Vagina (tissue), 2 donors: ENCODE measurements around the gene EPOP. TPM values are rescaled to one million over a fixed set of nuclear protein-coding genes. Genes with fewer than 3 reads are reported as not detected.

Source experiments
- DNase-seq, 2 donors: peaks; one replicate each; pipeline ENCODE4 v3.0.0-alpha.2; 2017; ENCODE audit errors: extremely low spot score in 2 of 2
- H3K27ac ChIP-seq: fragments of 200-600 bp; sonication (generic); one replicate; pipeline ENCODE4 v1.5.1; 2019
- H3K27me3 ChIP-seq: fragments of 200-600 bp; sonication (generic); one replicate; pipeline ENCODE4 v1.5.1; 2019
- H3K36me3 ChIP-seq, 2 donors: fragments of 200-600 bp; sonication (generic); one replicate each; pipeline ENCODE4 v1.5.1; 2017 to 2019
- H3K4me1 ChIP-seq: fragments of 200-600 bp; sonication (generic); one replicate; pipeline ENCODE4 v1.5.1; 2019
- H3K4me3 ChIP-seq, 2 donors: fragments of 200-600 bp; sonication (generic); 1 replicate in 1 of 2; 2 replicates in 1 of 2; pipeline ENCODE4 v1.5.1; 2016 to 2019
- H3K9me3 ChIP-seq: fragments of 200-600 bp; sonication (generic); one replicate; pipeline ENCODE4 v1.5.1; 2019
- POLR2A ChIP-seq, 2 donors: fragments of 450-650 bp; IDR thresholded peaks; one replicate each; pipeline ENCODE4 v1.6.1; 2017; ENCODE audit warnings: antibody characterized with exemption in 2 of 2, mild to moderate bottlenecking in 2 of 2, moderate library complexity in 2 of 2
- POLR2AphosphoS5 ChIP-seq, 2 donors: sonication (generic); formaldehyde crosslinking; IDR thresholded peaks; one replicate each; pipeline ENCODE4 v1.9.0; 2017; ENCODE audit warnings: antibody characterized with exemption in 2 of 2, mild to moderate bottlenecking in 2 of 2, low read depth in 1 of 2; ENCODE audit not compliant: insufficient read depth in 1 of 2
- intact Hi-C: fragments of 100-400 bp; cut with DNase I; formaldehyde crosslinking; loops from one replicate; pipeline ENCODE4 v1.15.1; 2023
- total RNA-seq: library from RNA; depleted of rRNA; stranded (reverse); fragments of >200 nt; gene quantifications from one replicate; pipeline ENCODE4 v1.2.3, GENCODE V29; 2016
- TF ChIP-seq, protein P1 (sequence below), 3 experiments: fragments of 450-650 bp in 2 of 3; fragments of 200-600 bp in 1 of 3; sonication (generic) in 1 of 3; IDR thresholded peaks; one replicate each; pipeline ENCODE4 v1.5.1; 2017 to 2019; ENCODE audit warnings: antibody characterized with exemption in 3 of 3, mild to moderate bottlenecking in 2 of 3, moderate library complexity in 2 of 3

Gene EPOP
- total RNA-seq, 1 donor from 2014 or later, result 0.98 TPM

GRCh38 chr17:38674014-38674748, 576 bp downstream of the EPOP start:
- Histone ChIP-seq H3K27me3 (peaks cover 22% of the 10 kb centered on the region), H3K4me1 (peaks cover 34% of the 10 kb centered on the region), H3K36me3 (no peaks in the 10 kb centered on the region), H3K9me3 (no peaks in the 10 kb centered on the region), H3K4me3 (peak overlapping the region; percentile 48 to 54), H3K27ac (no peak overlapping the region)
- TF ChIP-seq POLR2A (IDR thresholded peaks at IDR 0.05) (no peak), POLR2AphosphoS5 (IDR thresholded peaks at IDR 0.05; ENCODE audit: insufficient read depth in 1 of 2, low read depth in 1 of 2) (no peak)
- TF ChIP-seq, protein P1, sequence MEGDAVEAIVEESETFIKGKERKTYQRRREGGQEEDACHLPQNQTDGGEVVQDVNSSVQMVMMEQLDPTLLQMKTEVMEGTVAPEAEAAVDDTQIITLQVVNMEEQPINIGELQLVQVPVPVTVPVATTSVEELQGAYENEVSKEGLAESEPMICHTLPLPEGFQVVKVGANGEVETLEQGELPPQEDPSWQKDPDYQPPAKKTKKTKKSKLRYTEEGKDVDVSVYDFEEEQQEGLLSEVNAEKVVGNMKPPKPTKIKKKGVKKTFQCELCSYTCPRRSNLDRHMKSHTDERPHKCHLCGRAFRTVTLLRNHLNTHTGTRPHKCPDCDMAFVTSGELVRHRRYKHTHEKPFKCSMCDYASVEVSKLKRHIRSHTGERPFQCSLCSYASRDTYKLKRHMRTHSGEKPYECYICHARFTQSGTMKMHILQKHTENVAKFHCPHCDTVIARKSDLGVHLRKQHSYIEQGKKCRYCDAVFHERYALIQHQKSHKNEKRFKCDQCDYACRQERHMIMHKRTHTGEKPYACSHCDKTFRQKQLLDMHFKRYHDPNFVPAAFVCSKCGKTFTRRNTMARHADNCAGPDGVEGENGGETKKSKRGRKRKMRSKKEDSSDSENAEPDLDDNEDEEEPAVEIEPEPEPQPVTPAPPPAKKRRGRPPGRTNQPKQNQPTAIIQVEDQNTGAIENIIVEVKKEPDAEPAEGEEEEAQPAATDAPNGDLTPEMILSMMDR (IDR thresholded peaks at IDR 0.05), result no peak
- intact Hi-C loops, result no loop called here
- no peak for DNase-seq

DNA sequence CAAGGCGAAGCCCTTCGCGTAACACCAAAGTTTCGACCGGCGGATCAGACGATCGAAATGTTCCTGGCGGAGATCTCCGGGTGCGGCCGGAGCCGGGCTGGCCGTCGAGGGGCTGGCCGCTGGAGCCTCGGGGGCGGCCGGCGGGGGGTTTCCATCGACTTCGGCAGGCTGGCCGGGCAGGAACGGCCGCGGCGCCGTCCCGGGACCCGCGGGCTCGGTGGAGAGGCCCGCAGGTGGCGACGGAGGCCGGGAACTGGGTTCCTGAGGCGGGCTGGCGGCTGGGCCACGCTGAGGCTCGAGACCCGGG, 1.1 kb downstream of the EPOP start:
- intact Hi-C loops, result no loop called here
- DNase-seq, result no peak
- peaks cover 34% of the 10 kb centered on the region for H3K4me1 ChIP-seq

DNA sequence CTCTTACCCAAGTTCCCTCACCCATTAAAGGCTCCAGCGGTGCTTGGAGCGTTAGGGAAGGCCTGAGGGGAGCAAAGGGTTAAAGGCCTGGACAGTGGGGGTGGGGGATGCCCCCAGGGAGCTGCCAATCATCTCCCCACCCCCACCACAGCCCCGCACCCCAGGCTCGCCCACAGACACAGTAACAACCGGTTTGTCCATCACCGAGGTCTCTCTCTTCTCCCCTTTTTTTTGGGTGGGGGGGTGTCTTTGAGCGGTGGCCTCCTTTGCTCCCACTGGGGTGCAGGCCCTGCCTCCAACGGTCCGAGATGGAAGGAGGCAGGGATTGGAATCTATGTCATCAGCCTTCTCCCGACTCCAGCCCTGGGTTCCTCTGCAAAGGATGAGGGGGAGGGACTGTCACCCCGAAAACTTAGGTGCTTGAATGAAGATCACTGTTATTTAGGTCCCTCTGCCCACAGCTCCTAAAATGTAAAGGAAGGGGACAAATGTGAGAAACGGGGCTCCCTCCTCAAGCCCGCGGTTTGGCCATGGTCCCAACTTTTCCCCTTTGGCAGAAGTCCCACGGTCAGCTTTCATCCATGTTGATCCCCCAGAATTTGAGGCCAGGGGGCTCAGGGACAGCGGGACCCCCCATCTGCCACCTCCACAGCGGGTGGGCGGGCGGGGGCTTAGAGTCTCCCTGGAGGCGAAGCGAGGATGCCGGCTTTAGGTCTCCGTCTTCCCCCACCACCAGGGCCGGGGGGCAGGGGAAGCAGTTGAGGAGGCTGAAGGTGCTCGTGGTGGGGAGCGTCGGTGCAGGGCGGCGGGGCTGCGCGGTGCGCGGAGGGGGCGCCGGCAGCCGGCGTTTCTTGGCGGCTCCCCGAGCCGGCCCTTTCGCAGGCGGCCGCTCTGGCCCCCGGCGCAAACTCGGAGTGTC, 1.7 kb downstream of the EPOP start:
- Histone ChIP-seq H3K4me3 (peak overlapping the region; percentile 48 to 54), H3K9me3 (no peaks in the 10 kb centered on the region), H3K27me3 (peaks cover 22% of the 10 kb centered on the region), H3K36me3 (no peaks in the 10 kb centered on the region), H3K4me1 (peaks cover 34% of the 10 kb centered on the region), H3K27ac (no peak overlapping the region)
- DNase-seq, result no peak
- TF ChIP-seq, protein P1 (IDR thresholded peaks at IDR 0.05), result no peak
- TF ChIP-seq POLR2AphosphoS5 (IDR thresholded peaks at IDR 0.05; ENCODE audit: insufficient read depth in 1 of 2, low read depth in 1 of 2) (no peak), POLR2A (IDR thresholded peaks at IDR 0.05) (no peak)
- intact Hi-C loops, result no loop called here

More for the DNA sequence above, 1.1 kb downstream of the EPOP start:
- Histone ChIP-seq H3K27me3 (peaks cover 22% of the 10 kb centered on the region), H3K4me3 (peak overlapping the region; percentile 48 to 54), H3K9me3 (no peaks in the 10 kb centered on the region), H3K27ac (no peak overlapping the region), H3K36me3 (no peaks in the 10 kb centered on the region)
- TF ChIP-seq POLR2A (IDR thresholded peaks at IDR 0.05), result no peak
- TF ChIP-seq POLR2AphosphoS5 (IDR thresholded peaks at IDR 0.05; ENCODE audit: insufficient read depth in 1 of 2, low read depth in 1 of 2), result no peak
- TF ChIP-seq, protein P1 (IDR thresholded peaks at IDR 0.05), result no peak

DNA sequence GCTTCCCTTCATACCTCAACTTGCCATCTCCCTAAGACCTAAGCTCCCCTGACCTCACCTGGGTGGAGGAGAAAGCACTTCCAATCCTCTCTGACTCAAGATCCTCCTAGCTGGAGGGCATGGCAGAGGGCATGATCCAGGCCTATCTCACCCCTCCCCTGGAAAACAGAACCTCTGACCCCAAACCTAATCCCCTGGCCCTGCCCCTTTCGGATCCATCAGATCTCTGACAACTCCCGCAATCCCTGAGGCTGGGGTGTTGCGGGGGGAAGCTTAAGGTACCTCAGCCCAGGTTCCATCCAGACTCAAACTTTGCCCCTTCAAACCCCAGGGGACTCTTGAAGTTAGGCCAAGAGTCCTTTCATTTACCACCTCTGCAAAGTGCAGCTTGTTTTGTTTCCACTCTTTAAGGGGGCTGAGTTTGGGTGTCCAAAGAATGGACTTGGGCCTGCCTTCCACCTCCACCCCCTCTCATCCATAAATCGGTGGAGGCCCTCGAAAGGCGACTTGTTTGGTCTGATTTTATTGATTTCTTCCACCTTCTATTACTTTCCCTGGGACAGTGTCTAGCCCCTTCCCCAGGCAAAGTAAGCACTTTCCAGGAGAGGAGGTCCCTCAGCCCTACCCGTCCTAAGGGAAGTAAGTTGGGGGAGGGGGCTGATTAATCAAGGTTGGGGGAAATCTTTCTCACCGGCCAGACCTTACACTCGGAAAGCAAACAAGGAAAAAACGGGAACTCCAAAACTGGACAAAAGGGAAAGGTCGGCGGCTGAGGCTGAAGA, 2.6 kb downstream of the EPOP start:
- Histone ChIP-seq H3K4me1 (peaks cover 32% of the 10 kb centered on the region), H3K27ac (no peak overlapping the region), H3K36me3 (no peaks in the 10 kb centered on the region), H3K4me3 (no peak overlapping the region), H3K9me3 (no peaks in the 10 kb centered on the region), H3K27me3 (peaks cover 22% of the 10 kb centered on the region)
- no peak for DNase-seq
- intact Hi-C loops, result no loop called here
- TF ChIP-seq POLR2AphosphoS5 (IDR thresholded peaks at IDR 0.05; ENCODE audit: insufficient read depth in 1 of 2, low read depth in 1 of 2) (no peak), POLR2A (IDR thresholded peaks at IDR 0.05) (no peak)
- TF ChIP-seq, protein P1 (IDR thresholded peaks at IDR 0.05), result no peak
